GM18505 (cell line): ENCODE results near the gene CCDC170.

Source experiments
- ATAC-seq: cut with Tn5 transposase; IDR thresholded peaks from one replicate; pipeline ENCODE4 v1.9.1; 2021; ENCODE audit not compliant: unreplicated experiment
- POLR2A ChIP-seq: IDR thresholded peaks from 4 replicates; pipeline ENCODE4 v1.6.1; 2011; ENCODE audit warnings: borderline replicate concordance; ENCODE audit not compliant: insufficient read depth, insufficient read length; ENCODE audit errors: extremely low read depth

The CCDC170 gene

DNA sequence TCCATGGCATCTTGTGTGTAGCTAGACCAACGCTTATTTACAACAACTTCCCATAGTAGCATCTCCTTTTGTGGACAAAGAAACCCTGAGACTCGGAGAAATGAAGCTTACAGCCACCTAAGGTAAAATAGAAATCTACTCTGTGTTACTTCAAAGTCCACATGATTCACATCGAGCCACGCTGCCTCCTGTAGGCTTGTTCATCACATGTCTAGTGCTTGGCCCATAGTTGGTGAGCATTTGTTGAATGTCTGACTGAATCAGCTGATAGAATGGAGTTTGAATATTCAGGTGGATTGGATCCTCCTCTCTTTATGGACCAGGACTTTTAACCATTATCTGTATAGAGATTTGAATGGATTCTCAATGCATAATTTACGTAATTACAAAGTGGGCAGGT, 130.7 kb downstream of the CCDC170 start:
- TF ChIP-seq POLR2A = no peak
- no peak for ATAC-seq

DNA sequence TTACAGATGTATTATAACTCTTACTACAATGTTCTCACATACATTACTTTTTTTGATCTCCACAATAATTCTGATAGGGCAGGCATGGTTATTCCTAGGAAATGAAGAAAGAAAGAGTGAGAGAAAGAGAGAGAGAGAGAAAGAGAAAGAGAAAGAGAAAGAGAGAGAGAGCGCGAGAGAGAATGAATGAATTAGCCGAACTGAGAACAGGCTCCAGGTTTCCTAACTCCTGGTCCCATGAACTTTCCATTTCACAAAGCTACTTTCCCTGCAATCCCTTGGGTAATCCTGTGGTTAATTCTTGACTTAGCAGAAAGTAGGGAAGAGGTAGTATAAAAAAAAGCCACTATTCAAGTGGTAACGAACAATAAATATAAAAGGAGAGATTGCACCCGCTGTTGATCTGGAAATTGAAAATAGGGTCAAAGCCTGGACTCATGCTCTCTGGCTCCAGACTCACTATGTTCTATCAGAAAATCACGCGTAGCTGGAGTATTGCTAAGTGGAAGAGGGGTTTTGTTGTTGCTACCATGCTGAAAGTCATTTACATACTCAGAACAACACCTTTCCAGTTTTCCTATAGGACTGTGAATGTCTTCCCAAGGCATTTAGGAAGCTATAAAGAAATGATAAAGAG, 131.2 kb downstream of the CCDC170 start:
- no peak for TF ChIP-seq POLR2A
- no peak for ATAC-seq

DNA sequence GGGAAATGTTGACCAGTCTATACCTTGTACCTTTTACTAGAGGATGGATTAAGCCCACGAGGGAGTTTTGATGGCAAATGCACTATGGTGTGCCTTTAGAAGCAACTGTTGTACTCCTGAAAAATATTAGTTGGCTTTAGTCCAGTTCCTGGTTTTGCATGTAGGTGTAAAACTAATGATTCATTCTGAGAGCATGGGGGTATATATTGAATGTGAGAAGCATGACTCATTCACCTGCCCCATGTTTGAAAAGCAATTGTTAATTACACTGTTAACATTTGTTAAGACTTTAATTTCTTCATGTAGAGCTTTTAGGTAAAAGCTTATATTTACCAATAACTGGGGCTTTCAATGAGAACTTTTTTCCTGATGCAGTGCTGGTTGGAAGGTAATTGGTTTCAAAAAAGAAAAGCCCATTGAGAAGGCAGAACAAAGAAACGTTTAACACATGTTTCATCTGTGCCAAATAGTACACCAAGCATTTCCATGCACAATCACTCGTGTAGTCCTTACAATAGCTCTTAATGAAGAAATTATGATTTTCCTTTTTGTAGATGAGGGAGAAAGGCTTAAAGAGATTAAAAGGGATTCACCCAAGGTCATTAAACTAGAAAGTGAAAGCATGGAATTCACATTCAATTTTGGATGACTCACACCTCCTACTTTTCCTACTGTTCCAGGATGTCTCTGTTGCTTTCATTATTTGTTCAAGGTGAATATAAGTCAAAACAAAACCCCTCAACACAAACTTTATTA, 134.1 kb downstream of the CCDC170 start:
- TF ChIP-seq POLR2A = no peak
- peak; percentile 71 for ATAC-seq

DNA sequence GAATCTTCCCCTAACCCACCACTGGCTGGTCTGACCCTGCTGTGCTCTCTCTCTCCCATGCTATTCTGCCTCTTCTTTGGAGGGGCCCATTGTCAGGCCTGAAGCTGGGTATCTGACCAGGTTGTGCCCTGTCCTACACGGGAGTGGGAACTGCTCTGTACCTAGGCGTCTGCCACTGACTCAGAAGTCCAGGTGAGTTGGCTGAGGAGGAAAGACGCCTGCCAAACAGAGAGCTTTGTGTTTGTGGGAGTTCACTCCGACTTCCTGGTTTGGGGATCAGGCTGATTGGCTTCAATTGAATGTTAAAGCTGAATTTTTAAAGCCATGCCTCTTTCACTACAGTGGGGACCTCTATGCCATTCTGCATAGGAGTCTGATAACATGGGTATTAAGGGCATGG, 136.0 kb downstream of the CCDC170 start:
- ATAC-seq = no peak
- no peak for TF ChIP-seq POLR2A

DNA sequence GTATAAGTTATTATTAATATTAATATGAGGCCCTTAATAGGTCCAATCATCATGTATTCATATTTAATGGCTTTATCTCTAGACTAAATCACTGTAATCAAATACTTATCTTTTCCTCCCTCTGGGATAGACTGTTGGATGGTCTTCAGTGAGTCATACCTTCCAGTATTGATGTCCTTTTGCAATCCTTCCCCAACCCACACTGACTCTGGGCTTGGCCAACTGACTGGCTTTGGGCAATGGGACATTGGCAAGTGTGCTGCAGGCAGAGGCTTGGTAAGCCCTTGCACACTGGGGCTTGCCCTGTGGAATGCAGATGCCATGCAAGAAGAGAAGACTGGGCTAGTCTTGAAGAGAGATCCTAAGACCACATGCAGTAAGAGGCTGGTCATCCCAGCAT, 136.6 kb downstream of the CCDC170 start:
- no peak for TF ChIP-seq POLR2A
- ATAC-seq = no peak

DNA sequence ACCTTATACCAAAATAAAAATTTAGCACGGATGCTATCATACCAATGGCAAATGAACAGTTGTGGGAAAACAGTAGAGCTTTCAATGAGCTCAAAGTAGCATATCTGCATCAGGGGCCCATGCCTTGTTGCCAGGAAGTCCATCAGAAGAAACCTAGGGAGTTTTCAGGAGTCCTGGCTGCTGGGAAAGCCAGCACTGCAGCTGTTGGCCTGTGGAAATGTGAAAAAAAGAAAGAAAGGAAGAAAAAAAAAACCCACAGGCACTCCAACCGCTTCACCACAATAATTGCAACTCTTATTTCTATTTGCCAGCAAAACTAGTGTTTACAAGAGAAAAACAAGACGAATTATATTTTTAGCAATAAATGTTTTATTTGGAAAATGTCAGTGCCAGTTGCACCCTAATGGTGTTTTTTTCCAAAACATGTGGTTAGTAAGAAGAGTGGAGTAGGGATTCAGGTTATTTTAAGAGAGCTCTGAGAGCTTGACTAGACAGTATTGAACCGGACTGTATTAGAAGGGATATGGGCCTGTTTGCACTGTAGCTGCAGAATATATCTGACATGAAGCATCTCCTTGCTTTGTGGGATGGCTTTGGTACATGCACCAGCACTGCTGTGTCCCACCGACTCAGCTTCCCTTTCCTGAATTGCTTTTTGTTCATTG, 137.3 kb downstream of the CCDC170 start:
- no peak for ATAC-seq
- TF ChIP-seq POLR2A = no peak

DNA sequence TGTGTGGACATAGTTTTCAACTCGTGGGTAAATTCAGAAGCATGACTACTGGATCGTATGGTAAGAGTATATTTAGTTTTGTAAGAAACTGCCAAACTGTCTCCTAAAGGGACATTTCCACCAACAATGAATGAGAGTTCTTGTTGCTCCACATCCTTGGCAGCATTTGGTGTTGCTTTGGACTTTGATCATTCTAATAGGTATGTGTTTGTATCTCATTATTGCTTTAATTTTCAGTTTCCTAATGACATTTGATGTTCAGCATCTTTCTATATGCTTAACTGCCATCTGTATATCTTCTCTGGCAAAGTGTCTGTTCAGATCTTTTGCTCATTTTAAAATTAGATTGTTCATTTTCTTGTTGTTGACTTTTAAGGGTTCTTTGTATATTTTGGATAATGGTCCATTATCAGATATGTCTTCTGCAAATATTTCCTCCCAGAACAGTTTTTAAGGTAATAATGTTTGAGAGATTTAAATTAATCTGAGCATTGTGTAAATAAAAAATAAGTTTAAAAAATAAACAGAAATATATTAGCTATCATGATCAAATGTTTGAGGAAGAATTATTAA, 138.7 kb downstream of the CCDC170 start:
- ATAC-seq = no peak
- no peak for TF ChIP-seq POLR2A

DNA sequence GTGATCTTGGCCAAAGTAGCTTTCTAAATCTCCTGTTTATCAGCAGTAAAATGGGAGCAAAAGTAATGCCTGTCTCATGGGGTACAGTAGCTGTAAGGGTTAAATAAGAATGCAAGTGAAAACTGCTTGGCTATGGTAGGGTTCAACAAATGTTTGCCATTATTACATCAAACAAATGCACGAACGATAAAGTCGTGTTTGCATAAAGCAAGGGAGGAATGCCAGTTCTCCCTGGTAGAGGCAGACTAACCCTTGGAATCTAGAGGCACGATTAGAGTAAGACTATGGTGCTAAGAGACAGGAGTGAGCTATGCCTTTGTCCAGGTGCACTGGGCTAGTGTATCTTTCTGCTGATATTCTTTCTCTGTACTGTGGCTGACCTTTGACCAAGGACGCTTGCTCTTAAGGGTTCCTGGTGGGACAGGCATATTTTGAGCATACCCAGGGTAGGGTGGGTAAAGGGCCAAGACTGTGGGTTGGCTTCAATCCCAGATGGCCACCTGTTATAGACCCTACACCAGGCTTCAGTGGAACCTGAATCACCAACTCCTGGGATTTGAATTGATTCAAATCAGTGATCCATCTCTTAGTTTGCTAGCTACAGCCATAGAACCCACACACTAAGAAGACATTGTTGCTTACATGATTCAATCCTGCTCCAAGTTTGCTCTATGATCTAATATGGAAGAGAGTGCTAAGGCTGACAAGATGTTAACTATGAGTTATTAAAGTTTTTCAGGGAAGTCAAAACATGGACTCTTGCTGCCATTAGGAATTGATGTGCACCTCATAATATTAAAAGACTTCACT, 139.9 kb downstream of the CCDC170 start:
- ATAC-seq = no peak
- no peak for TF ChIP-seq POLR2A

DNA sequence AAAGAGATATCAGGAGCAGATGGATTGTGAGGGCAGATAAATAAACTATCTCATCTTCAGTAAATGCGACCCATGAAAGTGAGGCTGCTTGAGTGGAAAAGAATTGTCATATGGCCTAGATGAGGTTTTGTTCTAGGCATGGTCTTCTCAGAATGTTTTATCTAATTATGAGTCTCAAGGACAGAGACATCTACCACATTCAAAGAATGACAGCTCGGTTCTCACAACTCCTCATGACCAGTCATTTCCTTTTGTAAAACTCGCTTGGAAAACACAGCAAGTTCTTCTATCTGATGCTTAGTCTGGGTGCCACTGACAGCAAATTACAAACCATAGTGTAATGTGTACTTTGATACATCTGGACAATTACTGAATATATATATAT, 140.5 kb downstream of the CCDC170 start:
- no peak for ATAC-seq
- no peak for TF ChIP-seq POLR2A

DNA sequence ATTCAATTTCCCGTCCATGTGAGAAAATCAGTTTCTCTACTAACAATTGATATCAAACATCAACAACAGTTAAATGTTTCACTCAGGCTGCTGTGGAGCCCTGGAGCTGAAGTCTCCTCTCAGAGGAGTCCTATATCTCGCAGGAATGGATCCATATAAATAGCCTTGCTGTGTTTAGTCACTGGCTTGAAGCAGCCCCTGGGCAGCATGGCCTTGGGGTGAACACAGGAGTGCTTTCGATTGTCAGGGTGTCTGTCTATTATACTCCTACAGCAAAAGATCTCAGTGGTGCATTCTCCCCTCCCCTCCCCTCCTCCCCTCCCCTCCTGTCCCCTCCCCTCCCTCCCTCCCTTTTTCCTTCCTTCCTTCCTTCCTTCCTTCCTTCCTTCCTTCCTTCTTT, 141.9 kb downstream of the CCDC170 start:
- ATAC-seq = no peak
- TF ChIP-seq POLR2A = no peak

DNA sequence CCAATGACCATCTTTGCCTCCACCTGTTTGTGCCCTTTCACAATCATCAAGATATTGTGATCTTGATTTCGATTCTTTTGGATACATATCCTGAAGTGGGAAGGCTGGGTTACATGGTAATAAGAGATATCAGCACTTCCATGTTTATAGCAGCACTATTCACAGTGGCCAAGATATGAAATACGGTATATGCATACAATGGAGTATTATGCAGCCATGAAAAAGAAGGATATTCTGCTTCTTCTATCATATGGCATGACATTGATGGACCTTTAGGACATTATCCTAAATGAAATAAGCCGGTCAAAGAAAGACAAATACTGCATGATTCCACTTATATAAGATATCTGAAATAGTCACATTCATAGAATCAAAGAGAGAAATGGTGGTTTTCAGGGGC, 144.0 kb downstream of the CCDC170 start:
- TF ChIP-seq POLR2A = no peak
- no peak for ATAC-seq

DNA sequence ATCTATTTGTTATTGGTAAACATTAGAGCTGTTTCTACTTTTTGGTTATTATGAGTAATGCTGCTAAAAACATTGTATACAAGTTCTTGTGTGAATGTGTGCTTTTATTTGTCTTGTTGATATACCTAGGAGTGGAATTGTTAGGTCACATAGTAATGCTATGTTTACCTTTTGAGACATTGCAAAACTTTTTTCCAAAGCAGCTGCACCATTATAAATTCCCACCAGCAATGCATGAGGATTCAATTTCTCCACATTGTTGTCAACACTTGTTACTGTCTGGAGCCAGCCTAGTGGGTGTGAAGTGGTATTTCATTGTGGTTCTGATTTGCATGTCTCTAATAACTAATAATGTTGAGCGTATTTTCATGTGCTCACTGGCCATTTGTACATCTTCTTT, 145.9 kb downstream of the CCDC170 start:
- no peak for TF ChIP-seq POLR2A

DNA sequence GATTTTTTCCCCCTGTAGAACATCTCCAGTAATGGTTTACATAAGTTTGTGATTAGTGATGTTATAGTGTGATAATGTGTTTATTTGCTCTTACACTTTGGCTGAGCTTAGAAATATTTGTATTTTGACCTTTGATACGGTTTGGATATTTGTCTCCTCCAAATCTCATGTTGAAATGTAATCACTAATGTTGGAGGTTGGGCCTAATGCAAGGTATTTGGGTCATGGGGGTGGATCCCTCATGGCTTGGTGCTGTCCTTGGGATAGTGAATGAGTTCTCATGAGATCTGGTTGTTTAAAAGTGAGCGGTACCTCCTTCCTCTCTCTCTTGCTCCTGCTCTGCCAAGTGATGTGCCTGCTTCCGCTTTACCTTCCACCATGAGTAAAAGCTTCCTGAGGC, 147.2 kb downstream of the CCDC170 start:
- no peak for TF ChIP-seq POLR2A

More for the DNA sequence above, 145.9 kb downstream of the CCDC170 start:
- ATAC-seq = no peak

DNA sequence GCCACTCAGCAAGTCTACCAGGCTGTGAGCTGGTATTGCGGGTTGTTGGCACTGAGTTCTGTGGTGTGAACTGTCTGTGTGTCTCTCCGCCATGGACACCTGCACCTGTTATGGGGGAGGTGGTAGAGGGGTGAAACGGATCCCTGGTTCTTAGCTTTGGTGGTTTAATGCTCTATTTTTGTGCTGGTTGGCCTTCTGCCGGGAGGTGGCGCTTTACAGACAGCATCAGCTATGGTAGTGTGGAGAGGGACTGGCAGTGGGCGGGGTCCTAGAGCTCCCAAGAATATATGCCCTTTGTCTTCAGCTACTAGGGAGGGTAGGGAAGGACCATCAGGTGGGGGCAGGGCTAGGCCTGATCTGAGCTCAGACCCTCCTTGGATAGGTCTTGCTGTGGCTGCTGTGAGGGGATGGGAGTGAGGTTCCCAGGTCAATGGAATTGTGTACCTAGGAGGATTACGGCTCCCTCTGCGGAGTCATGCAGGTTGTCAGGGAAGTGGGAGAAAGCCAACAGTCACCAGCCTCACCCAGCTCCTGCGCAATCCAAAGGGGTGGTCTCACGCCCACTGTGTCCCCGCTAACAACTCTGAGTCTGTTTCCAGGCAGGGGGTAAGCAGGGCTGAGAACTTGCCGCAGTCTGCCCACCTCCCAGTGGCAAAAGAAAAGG, 154.3 kb downstream of the CCDC170 start:
- no peak for TF ChIP-seq POLR2A
- ATAC-seq = no peak

More for the DNA sequence above, 147.2 kb downstream of the CCDC170 start:
- ATAC-seq = no peak
